GM10248 (cell line): Measurements from ENCODE around the gene TUBGCP2.

Experiments
- CTCF ChIA-PET: fragments of 300-600 bp; sonication (Branson Sonifier 250); formaldehyde crosslinking; extraction: SDS; loops from one replicate; lab custom pipeline; 2021; ENCODE audit warnings: antibody characterized with exemption; lab: Yijun Ruan, JAX
- POLR2A ChIA-PET: fragments of 350-650 bp; sonication (Branson Sonifier 250); formaldehyde crosslinking; extraction: SDS; loops from one replicate; lab custom pipeline; 2020; ENCODE audit warnings: antibody characterized with exemption; lab: Yijun Ruan, JAX
- DNase-seq: peaks from one replicate; pipeline ENCODE4 v3.0.0; 2012; ENCODE audit errors: extremely low spot score
- TF ChIP-seq, protein P1 (sequence below): IDR thresholded peaks from 2 replicates; pipeline ENCODE4 v1.5.1; 2012; ENCODE audit warnings: mild to moderate bottlenecking, low read depth; ENCODE audit errors: extremely low read depth, missing control alignments, control extremely low read depth

Gene TUBGCP2

DNA sequence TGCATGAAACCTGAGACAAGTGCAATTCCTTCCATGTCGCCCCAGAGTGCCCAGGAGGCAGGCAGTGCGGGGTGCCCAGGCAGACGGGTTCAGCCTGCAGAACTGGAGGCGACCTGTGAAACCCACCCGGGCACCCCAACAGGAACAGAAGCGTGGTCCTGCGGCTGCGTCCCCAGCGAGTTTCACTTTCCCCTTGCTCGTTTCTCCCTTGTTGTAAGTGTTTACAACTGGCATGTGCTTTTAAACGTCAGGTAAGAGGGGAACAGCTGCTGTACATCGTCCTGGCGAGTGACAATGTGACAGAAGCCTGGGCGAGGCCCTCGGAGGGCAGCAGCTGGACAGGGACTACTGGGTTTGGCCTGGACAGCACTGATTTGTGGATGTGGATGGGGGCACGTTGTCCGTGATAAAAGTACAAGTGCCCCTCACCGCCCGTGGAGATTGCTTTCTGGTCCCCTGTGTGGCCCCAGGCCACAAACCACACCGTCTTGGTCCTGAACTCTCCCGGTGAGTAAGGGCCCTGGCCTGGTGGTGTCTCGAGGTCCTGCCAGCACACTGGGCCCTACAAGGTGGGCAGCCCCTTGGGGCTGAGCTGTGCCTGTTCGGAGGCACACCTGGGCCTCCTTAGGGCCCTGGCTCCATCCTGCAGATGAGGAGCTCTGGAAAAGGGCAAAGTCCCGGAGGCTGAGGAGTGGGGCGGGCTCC lies 67.0 kb downstream of the TUBGCP2 start:
- ChIA-PET CTCF (interaction anchor here (1.0 kb wide), 1 partner anchor 96 kb away, joined by 3 read pairs; no protein-coding TSS in a partner anchor), POLR2A (no interaction called here)
- TF ChIP-seq, protein P1, sequence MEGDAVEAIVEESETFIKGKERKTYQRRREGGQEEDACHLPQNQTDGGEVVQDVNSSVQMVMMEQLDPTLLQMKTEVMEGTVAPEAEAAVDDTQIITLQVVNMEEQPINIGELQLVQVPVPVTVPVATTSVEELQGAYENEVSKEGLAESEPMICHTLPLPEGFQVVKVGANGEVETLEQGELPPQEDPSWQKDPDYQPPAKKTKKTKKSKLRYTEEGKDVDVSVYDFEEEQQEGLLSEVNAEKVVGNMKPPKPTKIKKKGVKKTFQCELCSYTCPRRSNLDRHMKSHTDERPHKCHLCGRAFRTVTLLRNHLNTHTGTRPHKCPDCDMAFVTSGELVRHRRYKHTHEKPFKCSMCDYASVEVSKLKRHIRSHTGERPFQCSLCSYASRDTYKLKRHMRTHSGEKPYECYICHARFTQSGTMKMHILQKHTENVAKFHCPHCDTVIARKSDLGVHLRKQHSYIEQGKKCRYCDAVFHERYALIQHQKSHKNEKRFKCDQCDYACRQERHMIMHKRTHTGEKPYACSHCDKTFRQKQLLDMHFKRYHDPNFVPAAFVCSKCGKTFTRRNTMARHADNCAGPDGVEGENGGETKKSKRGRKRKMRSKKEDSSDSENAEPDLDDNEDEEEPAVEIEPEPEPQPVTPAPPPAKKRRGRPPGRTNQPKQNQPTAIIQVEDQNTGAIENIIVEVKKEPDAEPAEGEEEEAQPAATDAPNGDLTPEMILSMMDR: no peak
- peak; percentile 67 for DNase-seq

- TF ChIP-seq, protein P1: no peak
- POLR2A ChIA-PET: no interaction called here
- no peak for DNase-seq
- CTCF ChIA-PET: no interaction called here
These were observed 68.7 kb downstream of the TUBGCP2 start for GRCh38 chr10:133239990-133240389.

DNA sequence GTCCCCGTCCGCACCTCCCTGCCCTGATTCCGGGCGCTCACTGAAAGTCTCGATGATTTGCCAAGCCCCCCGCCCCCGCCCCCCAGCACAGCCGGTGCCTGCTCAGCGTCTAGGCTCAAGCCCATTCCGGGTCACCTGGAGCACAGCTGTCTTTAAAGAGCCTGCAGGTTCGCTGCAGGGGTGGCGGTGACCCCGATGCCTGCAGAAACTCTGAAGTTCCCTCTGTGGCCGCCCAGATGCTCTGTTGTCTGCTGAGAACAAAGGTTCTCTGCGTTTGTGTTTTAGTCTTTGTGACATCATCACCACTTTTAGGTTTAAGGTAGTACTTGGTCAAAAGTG lies 70.2 kb downstream of the TUBGCP2 start:
- POLR2A ChIA-PET: no interaction called here
- CTCF ChIA-PET: no interaction called here
- DNase-seq: no peak
- TF ChIP-seq, protein P1: no peak

GRCh38 chr10:133237588-133238465 lies 70.8 kb downstream of the TUBGCP2 start, which contains the start of gene VENTX:
VENTX (plus strand) TSS chr10:133237855; CDS start chr10:133237915, 60 bp downstream.
- POLR2A ChIA-PET: no interaction called here
- TF ChIP-seq, protein P1: no peak
- DNase-seq: no peak
- CTCF ChIA-PET: no interaction called here

GRCh38 chr10:133237241-133237587 lies 71.5 kb downstream of the TUBGCP2 start:
- TF ChIP-seq, protein P1: no peak
- CTCF ChIA-PET: no interaction called here
- POLR2A ChIA-PET: no interaction called here
- DNase-seq: no peak

- ChIA-PET CTCF (no interaction called here), POLR2A (no interaction called here)
- TF ChIP-seq, protein P1: no peak
- DNase-seq: no peak
These were observed 72.1 kb downstream of the TUBGCP2 start for GRCh38 chr10:133236401-133237240.
